HL-60 (cell line): ENCODE results near the gene TRIML2.

Source experiments
- CTCF ChIP-seq: IDR thresholded peaks from one replicate; pipeline ENCODE4 v1.5.1; 2011; ENCODE audit warnings: low read length, control low read depth, inconsistent platforms; ENCODE audit not compliant: insufficient read depth
- GABPA ChIP-seq: IDR thresholded peaks from 2 replicates; pipeline ENCODE4 v1.6.1; 2012; ENCODE audit warnings: low read depth
- POLR2AphosphoS5 ChIP-seq: IDR thresholded peaks from 2 replicates; pipeline ENCODE4 v1.6.1; 2012; ENCODE audit warnings: low read depth
- REST ChIP-seq: IDR thresholded peaks from 2 replicates; pipeline ENCODE4 v1.6.1; 2012; ENCODE audit warnings: low read depth; ENCODE audit not compliant: insufficient replicate concordance
- SPI1 ChIP-seq: IDR thresholded peaks from 2 replicates; pipeline ENCODE4 v1.6.1; 2012; ENCODE audit warnings: low read depth, mild to moderate bottlenecking, borderline replicate concordance

- no peak for TF ChIP-seq POLR2AphosphoS5
- no peak for TF ChIP-seq CTCF
- TF ChIP-seq REST = no peak
- TF ChIP-seq SPI1 = no peak
- no peak for TF ChIP-seq GABPA
Measured at GRCh38 chr4:188092824-188093223, 16.6 kb downstream of the TRIML2 start.
